ENCODE data around the gene SMG6. TPM values are rescaled to one million over a fixed set of nuclear protein-coding genes. Genes with fewer than 3 reads are reported as not detected.

SMG6 gene
- total RNA-seq, 1 donor from 2014 or later = 38.1 TPM

DNA sequence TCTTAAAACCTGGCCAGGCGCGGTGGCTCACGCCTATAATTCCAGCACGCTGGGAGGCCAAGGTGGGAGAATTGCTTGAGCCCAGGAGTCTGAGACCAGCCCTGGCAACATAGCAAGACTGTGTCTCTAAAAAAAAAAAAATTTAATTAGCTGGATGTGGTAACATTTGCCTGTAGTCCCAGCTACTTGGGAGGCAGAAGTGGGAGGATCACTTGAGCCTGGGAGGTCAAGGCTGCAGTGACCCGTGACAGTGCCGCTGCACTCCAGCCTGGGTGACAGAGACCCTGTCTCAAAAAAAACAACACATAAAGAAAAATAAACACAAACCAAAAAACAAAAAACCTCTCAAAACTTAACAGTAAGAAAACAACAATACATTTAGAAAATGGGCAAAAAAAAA lies 106.3 kb downstream of the SMG6 start:
- Mint-ChIP-seq H3K36me3 (ENCODE audit: low read depth, unreplicated experiment) (peaks cover 22% of the 10 kb centered on the region), H3K27ac (ENCODE audit: unreplicated experiment) (no peak overlapping the region), H3K27me3 (ENCODE audit: unreplicated experiment) (peaks cover 3% of the 10 kb centered on the region), H3K9me3 (ENCODE audit: unreplicated experiment) (no peaks in the 10 kb centered on the region), H3K4me3 (ENCODE audit: unreplicated experiment) (no peak overlapping the region), H3K4me1 (ENCODE audit: unreplicated experiment) (peaks cover 2% of the 10 kb centered on the region)
- TF ChIP-seq, protein P1, sequence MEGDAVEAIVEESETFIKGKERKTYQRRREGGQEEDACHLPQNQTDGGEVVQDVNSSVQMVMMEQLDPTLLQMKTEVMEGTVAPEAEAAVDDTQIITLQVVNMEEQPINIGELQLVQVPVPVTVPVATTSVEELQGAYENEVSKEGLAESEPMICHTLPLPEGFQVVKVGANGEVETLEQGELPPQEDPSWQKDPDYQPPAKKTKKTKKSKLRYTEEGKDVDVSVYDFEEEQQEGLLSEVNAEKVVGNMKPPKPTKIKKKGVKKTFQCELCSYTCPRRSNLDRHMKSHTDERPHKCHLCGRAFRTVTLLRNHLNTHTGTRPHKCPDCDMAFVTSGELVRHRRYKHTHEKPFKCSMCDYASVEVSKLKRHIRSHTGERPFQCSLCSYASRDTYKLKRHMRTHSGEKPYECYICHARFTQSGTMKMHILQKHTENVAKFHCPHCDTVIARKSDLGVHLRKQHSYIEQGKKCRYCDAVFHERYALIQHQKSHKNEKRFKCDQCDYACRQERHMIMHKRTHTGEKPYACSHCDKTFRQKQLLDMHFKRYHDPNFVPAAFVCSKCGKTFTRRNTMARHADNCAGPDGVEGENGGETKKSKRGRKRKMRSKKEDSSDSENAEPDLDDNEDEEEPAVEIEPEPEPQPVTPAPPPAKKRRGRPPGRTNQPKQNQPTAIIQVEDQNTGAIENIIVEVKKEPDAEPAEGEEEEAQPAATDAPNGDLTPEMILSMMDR (IDR thresholded peaks at IDR 0.05; ENCODE audit: unreplicated experiment) = no peak
- no peak for DNase-seq (ENCODE audit: low spot score)

- Mint-ChIP-seq H3K36me3 (ENCODE audit: low read depth, unreplicated experiment) (peaks cover 17% of the 10 kb centered on the region), H3K4me1 (ENCODE audit: unreplicated experiment) (peaks cover 7% of the 10 kb centered on the region), H3K4me3 (ENCODE audit: unreplicated experiment) (no peak overlapping the region), H3K27me3 (ENCODE audit: unreplicated experiment) (peaks cover 3% of the 10 kb centered on the region), H3K9me3 (ENCODE audit: unreplicated experiment) (no peaks in the 10 kb centered on the region), H3K27ac (ENCODE audit: unreplicated experiment) (no peak overlapping the region)
- TF ChIP-seq, protein P1 (IDR thresholded peaks at IDR 0.05; ENCODE audit: unreplicated experiment) = no peak
- no peak for DNase-seq (ENCODE audit: low spot score)
These were observed 107.9 kb downstream of the SMG6 start for GRCh38 chr17:2195729-2196128.

DNA sequence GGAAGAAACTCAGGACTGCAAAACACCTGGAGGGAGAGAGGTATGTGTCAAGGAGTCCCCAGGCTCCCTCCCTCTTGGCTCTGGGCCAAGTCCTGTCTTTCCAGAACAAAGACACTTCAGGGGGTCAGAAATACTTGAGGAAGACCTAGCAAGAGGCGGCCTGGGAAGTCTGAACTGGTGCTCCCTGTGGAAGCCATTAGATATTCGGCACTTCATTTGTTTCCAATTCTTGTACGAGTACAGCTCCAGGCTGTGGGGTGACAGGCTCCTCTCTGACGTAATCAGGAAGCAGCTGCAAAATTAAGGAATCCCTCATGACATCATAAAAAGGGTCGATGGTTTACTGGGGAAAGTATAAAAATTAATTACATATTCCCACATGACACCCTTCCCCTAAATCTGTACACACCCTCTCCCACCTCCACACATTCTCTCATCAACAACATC lies 108.7 kb downstream of the SMG6 start:
- no peaks in the 10 kb centered on the region for H3K9me3 Mint-ChIP-seq (ENCODE audit: unreplicated experiment)
- TF ChIP-seq, protein P1 (IDR thresholded peaks at IDR 0.05; ENCODE audit: unreplicated experiment) = no peak
- peaks cover 1% of the 10 kb centered on the region for H3K27me3 Mint-ChIP-seq (ENCODE audit: unreplicated experiment)
- peak overlapping the region; percentile 37 for H3K27ac Mint-ChIP-seq (ENCODE audit: unreplicated experiment)
- no peak for DNase-seq (ENCODE audit: low spot score)
- peaks cover 17% of the 10 kb centered on the region for H3K36me3 Mint-ChIP-seq (ENCODE audit: low read depth, unreplicated experiment)
- peaks cover 7% of the 10 kb centered on the region for H3K4me1 Mint-ChIP-seq (ENCODE audit: unreplicated experiment)
- no peak overlapping the region for H3K4me3 Mint-ChIP-seq (ENCODE audit: unreplicated experiment)

DNA sequence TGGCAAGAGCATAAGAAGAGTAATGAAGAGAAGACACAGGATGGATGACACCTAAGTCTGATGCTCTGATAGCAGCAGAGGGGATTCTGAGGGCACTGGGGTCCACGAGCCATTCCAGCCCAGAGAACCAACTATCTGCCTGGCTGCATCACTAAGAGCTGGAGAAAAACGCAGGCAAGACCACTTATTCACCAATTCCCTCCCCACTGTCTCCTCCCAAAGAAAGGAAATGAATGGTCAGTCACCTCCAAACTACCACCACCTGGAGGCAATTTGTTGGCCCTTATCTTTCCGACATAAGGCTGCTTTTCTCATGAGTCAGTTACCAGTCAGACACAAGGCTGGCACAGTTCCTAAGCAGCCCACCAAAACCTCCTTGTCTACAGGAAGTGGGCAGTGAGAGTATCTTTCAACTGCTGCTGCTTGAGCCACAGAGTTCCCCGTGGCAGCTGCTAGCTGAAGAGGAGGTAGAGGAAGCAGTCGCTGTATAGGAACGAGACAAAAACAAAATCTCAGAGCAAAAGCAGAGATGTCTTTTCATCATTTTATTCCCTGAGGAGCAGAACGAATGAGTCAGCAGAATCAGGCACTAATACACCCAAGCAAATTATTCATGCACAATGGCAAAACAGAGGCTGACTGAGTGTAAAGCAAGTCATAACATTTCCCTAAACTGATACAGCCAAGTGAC lies 111.1 kb downstream of the SMG6 start:
- no peak overlapping the region for H3K4me3 Mint-ChIP-seq (ENCODE audit: unreplicated experiment)
- DNase-seq (ENCODE audit: low spot score) = no peak
- peaks cover 30% of the 10 kb centered on the region for H3K36me3 Mint-ChIP-seq (ENCODE audit: low read depth, unreplicated experiment)
- H3K9me3 Mint-ChIP-seq (ENCODE audit: unreplicated experiment) = no peaks in the 10 kb centered on the region
- H3K27ac Mint-ChIP-seq (ENCODE audit: unreplicated experiment) = no peak overlapping the region
- peaks cover 12% of the 10 kb centered on the region for H3K4me1 Mint-ChIP-seq (ENCODE audit: unreplicated experiment)
- TF ChIP-seq, protein P1 (IDR thresholded peaks at IDR 0.05; ENCODE audit: unreplicated experiment) = no peak
- no peaks in the 10 kb centered on the region for H3K27me3 Mint-ChIP-seq (ENCODE audit: unreplicated experiment)

DNA sequence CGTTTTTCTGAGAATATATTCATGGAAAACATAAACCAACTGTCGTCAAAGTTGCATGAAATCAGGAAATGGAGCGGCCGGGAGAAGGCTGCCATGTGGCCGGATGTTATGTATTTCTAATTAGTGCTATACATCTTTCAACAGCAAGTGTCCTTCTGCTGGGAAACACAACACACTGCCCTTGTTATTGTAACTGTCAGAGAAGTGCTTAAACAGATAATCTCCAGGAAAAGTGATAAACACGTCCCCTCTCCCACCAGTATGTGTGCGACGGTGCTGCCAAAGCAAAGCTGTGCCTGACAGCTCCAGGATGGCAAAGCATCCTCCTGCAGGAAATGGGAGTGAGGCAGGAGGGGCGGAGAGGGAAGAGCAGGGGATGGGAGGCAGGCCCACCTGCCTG lies 111.8 kb downstream of the SMG6 start:
- Mint-ChIP-seq H3K9me3 (ENCODE audit: unreplicated experiment) (no peaks in the 10 kb centered on the region), H3K36me3 (ENCODE audit: low read depth, unreplicated experiment) (peaks cover 33% of the 10 kb centered on the region), H3K4me3 (ENCODE audit: unreplicated experiment) (no peak overlapping the region), H3K4me1 (ENCODE audit: unreplicated experiment) (peaks cover 12% of the 10 kb centered on the region), H3K27me3 (ENCODE audit: unreplicated experiment) (no peaks in the 10 kb centered on the region), H3K27ac (ENCODE audit: unreplicated experiment) (no peak overlapping the region)
- DNase-seq (ENCODE audit: low spot score) = no peak
- TF ChIP-seq, protein P1 (IDR thresholded peaks at IDR 0.05; ENCODE audit: unreplicated experiment) = no peak

Data from endothelial cell (in vitro differentiated cells).